HG03565 (cell line): ENCODE measurements around the gene UCK1.

ENCODE experiments used
- ATAC-seq: cut with Tn5 transposase; IDR thresholded peaks from one replicate; pipeline ENCODE4 v1.9.1; 2021; ENCODE audit warnings: mild to moderate bottlenecking, moderate library complexity; ENCODE audit not compliant: unreplicated experiment

UCK1 gene

GRCh38 chr9:131499254-131499767 lies 31.8 kb downstream of the UCK1 start:
- ATAC-seq: no peak

GRCh38 chr9:131496844-131497405 lies 34.1 kb downstream of the UCK1 start:
- no peak for ATAC-seq

DNA sequence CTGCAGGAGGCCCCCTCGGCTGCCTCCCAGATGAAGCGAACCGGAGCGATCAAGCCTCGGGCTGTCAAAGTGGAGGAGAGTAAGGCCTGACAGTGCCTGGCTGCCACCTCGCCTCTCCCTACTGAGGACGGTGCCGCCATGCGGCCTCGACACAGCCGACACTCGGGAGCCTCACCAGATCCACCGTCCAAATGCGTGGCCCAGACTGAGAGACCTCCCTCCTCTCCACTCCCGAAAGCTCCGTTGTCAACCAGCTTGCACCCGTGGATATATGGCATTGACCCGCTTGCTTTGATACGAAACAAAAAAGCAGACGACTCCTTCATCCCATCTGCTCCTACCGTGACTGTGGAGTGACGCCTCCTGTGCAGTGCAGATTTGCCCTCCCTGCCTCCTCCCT lies 35.3 kb downstream of the UCK1 start:
- no peak for ATAC-seq

DNA sequence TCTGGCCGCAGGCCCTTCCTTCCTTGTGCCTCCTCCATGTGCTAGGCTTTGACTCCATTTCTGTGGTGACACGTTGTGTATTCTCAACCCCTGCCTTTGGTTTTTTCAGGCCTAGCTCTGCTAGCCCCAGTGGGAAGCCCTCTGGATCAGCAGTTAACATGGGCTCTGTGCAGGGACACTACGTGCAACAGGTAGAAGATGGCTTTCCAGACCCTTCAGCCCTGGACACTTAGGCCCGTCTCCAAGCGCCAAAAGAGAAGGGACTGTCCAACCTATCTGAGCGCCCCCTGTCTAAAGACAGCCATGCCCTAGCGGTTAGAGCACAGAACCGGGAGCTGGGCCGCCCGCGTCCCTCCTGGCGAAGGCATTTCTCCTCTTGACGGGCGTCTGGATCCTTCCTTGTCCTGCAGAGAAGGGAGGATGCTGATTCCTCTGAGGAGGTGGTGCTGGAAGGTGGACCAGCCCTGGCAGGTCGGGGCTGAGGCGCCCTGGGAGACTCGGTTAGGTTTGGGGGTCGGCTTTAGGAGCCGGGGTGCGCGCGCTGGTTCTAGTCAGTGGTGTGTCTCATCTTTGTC lies 36.7 kb downstream of the UCK1 start:
- no peak for ATAC-seq

DNA sequence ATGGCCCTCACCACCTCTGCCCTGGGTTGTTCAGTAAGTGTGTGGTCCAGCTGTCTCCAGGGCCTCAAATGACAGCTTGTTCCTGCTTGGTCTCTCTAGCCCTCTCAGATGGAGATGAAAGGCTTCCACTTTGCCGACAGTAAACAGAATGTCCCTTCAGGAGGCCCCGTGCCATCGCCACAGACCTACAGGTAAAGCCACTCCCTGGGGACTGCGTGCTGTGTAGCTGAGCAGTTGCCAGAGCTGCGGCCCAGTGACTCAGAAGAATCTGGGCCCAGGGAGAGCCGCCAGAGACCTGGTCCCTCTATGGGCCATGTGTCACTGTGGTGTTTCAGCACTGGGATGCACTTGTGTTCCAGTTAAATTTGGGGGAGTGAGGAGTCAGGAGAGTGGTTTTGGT lies 39.0 kb downstream of the UCK1 start:
- no peak for ATAC-seq

DNA sequence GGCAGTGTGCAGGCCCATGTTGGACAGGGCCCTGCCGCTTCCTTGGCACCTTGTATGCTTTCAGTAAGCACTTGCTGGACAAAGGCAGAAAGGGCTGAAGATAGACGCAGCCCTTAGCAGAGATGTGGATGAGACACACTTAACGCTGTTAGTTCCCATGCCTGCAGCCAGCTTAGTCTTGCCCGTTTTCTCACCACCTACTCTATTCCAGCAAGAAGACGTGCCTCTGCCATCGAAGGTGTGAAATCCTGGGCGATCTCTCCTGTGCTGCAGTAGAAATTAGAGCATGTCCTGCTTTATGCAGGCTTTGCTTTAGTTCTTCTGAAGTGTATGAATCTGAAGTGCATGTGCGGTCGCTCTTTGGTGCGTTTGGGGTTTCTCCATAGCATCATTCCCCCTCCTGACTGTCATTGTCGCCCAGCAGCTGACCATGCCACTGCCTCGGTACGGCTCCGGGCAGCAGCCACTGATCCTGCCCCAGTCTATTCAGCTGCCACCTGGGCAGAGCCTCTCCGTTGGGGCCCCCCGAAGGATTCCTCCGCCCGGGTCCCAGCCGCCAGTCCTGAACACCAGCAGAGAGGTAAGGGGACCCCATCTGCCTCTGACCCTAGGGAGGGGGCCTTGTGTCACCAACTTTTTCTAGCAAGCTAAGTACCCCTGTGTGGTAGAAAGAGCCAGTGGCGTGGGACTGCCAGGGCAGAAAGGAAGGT lies 39.9 kb downstream of the UCK1 start:
- ATAC-seq: no peak

GRCh38 chr9:131490514-131490913 lies 40.5 kb downstream of the UCK1 start:
- no peak for ATAC-seq

DNA sequence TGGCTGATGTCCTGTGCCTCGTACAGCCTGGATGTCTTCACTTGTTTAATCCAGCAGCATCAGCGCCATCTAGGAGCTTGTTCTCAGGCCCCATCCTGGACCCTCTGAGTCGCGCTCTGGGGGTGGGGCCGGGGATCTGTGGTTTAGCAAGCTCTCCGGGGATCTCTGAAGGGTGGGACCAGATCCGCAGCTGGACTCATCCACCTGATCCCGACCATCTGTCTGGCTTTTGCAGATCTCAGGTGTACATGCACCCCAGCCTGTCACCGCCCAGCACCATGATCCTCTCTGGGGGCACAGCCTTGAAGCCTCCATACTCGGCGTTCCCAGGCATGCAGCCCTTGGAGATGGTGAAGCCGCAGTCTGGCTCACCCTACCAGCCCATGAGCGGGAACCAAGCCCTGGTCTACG lies 43.4 kb downstream of the UCK1 start:
- no peak for ATAC-seq

- no peak for ATAC-seq
These were observed 44.1 kb downstream of the UCK1 start for GRCh38 chr9:131487001-131487400.

- ATAC-seq: no peak
These were observed 45.2 kb downstream of the UCK1 start for GRCh38 chr9:131485728-131486422.

- ATAC-seq: no peak
These were observed 45.9 kb downstream of the UCK1 start for GRCh38 chr9:131485206-131485605.

GRCh38 chr9:131484560-131485185 lies 46.4 kb downstream of the UCK1 start:
- no peak for ATAC-seq

DNA sequence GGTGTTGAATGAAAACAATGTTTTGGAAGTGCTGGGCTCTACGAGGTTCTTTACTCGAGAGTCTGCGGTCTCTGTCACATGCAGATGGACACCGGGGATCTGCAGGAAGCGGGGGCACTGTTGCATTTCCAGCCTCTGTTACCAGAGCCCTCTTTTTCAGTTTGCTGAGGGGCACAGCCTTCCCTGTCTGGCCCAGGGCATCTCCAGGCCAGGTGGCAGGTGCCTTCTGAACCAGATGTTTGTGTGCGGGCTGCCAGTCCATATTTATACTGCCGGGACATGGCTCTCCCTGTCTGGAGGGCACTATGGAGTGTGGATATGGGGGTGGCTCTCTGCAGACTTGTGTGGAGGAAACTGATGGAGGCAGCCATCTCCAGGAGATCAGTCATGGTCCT lies 47.0 kb downstream of the UCK1 start:
- no peak for ATAC-seq

DNA sequence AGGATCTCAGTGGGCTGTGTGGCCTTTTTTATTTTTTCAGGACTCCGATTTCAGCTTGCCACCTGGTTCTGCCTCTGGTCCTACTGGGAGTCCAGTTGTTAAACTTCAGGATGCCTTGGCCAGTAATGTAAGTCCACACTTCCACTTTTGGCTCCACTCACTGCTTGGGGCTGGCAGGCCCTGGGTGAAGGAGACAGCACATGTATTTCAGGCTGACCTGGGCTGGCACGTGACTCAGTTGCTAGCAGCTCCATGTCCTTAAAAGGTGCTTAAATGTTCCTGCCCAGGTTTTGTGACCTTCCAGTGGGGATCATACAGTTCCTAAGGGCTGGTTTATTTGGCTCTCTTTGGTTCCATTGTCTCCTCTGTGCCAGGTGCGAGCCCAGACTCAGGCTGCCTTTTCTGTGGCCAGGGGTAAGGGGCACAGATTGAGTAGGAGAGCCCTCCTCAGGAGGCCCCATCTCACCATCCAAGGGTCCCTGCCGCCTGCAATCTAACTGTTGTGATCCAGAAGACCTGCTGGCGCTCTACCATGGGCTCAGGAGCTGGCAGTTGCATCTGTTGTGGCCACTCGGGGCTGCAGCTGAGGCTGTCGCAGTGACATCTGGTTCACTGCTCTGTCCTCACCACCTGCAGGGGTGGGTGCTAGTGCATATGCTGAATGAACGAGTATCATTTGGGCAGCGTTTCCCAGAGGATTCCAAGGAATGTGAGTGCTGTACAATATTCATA lies 47.6 kb downstream of the UCK1 start:
- no peak for ATAC-seq

DNA sequence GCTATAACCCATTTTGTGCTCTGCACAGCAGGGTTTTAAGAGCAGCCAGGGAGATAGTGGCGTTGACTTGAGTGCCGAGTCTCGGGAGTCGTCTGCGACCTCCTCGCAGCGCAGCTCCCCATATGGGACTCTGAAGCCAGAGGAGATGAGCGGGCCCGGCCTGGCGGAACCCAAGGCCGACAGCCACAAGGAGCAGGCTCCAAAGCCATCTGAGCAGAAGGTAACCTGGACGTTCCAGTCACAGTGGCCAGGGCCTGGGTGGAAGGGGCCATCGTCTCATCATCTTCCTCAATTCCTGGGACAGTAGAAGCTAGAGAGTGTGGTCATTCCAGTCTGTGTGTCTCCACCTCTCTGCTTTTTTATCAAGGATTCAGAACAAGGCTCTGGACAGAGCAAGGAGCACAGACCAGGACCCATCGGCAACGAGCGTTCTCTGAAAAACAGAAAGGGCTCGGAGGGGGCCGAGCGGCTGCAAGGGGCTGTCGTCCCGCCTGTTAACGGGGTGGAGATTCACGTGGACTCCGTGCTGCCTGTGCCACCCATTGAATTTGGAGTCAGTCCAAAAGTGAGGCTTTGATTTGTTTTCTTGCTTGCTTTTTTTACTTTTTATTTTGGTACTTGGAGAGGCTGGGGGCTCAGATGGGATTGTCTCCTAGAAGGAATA lies 48.6 kb downstream of the UCK1 start:
- no peak for ATAC-seq

- no peak for ATAC-seq
These were observed 49.4 kb downstream of the UCK1 start for GRCh38 chr9:131481441-131482342.

- ATAC-seq: no peak
These were observed 50.8 kb downstream of the UCK1 start for GRCh38 chr9:131480258-131480657.

DNA sequence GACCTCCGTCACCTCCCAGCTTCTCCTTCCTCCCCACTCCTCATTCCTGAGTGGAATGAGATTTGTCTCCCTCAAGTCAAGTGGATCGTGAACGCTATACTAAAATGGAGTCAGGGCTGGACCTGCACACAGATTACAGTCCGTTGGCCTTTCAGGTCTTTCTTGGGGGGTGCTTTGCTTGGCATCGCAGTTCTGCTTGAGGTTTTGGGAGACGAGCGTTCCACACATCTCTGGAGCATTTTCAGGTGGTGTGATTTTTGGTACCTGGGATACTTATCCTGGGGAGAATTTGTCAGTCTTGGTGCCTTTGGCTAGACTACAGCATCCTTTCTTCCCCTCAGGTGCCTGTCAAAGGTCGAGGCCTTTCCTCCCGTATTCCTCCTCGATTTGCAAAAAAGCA lies 52.2 kb downstream of the UCK1 start:
- no peak for ATAC-seq

DNA sequence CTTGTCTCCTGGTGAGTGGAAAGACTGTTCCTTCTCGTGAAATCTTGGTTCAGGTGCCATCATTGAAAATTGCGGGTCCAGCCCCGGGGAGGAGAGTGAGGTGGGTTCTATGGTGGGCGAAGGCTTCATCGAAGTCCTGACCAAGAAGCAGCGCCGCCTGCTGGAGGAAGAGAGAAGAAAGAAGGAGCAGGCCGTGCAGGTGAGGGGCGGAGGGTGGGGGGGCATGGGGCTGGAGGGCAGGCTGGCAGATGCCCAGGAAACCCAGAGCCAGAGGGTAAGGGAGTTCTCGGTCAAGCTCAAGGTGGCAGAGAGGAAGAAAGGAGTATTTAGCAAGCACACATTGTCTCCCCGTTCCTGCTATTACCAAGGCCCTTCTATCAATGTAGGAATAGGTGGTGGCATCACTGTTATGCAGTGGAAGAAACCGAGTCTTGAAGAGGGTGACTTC lies 52.6 kb downstream of the UCK1 start:
- ATAC-seq: no peak
